Measurements from ENCODE around the gene NPC2. TPM values are rescaled to one million over a fixed set of nuclear protein-coding genes. Genes with fewer than 3 reads are reported as not detected.

Gene NPC2
- polyA plus RNA-seq, 1 experiment = 267 TPM

DNA sequence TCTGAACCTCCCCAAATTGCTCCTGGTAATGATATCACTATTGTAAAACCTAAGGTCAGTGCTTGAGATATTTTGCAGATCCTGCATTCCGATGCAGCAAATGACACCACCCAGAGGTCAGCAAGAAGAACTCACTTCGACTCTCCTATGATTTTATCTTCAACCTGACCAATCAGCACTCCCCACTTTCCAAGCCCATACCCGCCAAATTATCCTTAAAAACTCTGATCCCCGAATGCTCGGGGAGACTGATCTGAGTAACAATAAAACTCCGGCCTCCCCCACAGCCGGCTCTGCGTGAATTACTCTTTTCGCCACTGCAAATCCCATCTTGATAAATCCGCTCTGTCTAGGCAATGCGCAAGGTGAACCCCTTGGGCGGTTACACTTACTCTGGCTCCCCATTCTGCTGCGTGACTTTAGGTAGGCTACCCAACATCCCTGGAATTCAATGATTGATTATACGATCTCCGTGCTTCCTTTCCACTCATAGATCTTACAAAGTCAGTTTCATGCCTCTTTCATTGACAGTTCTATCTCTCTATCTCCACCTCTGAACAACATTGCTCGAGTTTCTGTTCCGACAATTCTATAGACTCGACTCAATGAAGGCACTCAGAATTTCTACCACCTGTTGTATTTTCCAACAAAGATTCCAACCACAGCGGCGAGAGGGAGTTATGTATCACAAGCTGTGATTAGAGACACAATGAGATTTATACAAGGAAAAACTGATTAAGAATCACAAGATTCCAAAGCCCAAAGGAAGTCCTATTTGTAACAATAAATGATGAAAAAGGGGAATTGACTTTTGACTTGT lies 939 bp downstream of the NPC2 start:
- POLR2A ChIA-PET = no interaction called here
- no peaks in the 10 kb centered on the region for H3K27me3 ChIP-seq (ENCODE audit: control insufficient read depth, insufficient read depth, low read length)
- no peak for DNase-seq (ENCODE audit: low read depth)
- CTCF ChIA-PET = interaction anchor here (0.6 to 1.7 kb wide), 5 partner anchors 10 to 120 kb away, joined by 3 to 7 read pairs (median 6); partner anchors contain the start of gene LTBP2
- TF ChIP-seq, protein P1, sequence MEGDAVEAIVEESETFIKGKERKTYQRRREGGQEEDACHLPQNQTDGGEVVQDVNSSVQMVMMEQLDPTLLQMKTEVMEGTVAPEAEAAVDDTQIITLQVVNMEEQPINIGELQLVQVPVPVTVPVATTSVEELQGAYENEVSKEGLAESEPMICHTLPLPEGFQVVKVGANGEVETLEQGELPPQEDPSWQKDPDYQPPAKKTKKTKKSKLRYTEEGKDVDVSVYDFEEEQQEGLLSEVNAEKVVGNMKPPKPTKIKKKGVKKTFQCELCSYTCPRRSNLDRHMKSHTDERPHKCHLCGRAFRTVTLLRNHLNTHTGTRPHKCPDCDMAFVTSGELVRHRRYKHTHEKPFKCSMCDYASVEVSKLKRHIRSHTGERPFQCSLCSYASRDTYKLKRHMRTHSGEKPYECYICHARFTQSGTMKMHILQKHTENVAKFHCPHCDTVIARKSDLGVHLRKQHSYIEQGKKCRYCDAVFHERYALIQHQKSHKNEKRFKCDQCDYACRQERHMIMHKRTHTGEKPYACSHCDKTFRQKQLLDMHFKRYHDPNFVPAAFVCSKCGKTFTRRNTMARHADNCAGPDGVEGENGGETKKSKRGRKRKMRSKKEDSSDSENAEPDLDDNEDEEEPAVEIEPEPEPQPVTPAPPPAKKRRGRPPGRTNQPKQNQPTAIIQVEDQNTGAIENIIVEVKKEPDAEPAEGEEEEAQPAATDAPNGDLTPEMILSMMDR (IDR thresholded peaks at IDR 0.05; ENCODE audit: insufficient read depth, low read depth, low read length) = peak; percentile 39
- H3K36me3 ChIP-seq (ENCODE audit: control insufficient read depth, insufficient read depth, low read length) = no peaks in the 10 kb centered on the region
- peak overlapping the region; percentile 90 for H3K4me3 ChIP-seq (ENCODE audit: low read depth, low read length)

DNA sequence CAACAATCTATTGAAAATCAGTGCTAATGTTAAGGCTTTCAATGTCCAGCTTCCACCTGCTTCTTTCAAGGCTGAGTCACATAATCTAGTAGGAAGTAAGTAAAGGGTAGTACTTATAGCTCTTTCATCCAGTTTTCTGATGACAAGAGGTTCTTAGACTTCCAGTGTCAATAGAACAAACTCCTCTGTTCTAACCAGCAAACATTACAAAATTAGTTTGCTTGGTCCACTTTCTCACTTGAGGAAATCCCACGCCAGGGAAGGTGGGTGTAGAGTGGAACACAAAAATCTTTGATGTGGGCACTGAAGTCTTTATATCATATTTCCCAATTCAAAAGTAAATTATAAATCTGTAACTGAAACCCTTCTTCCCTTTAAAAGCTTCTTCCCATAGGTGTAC lies 2.6 kb downstream of the NPC2 start:
- H3K36me3 ChIP-seq (ENCODE audit: control insufficient read depth, insufficient read depth, low read length) = no peaks in the 10 kb centered on the region
- no peak overlapping the region for H3K4me3 ChIP-seq (ENCODE audit: low read depth, low read length)
- DNase-seq (ENCODE audit: low read depth) = no peak
- CTCF ChIA-PET = interaction anchor here (0.7 to 3.1 kb wide), 8 partner anchors 9 to 188 kb away, joined by 3 to 13 read pairs (median 4); partner anchors contain the start of gene ABCD4
- POLR2A ChIA-PET = no interaction called here
- H3K27me3 ChIP-seq (ENCODE audit: control insufficient read depth, insufficient read depth, low read length) = no peaks in the 10 kb centered on the region
- TF ChIP-seq, protein P1 (IDR thresholded peaks at IDR 0.05; ENCODE audit: insufficient read depth, low read depth, low read length) = no peak

DNA sequence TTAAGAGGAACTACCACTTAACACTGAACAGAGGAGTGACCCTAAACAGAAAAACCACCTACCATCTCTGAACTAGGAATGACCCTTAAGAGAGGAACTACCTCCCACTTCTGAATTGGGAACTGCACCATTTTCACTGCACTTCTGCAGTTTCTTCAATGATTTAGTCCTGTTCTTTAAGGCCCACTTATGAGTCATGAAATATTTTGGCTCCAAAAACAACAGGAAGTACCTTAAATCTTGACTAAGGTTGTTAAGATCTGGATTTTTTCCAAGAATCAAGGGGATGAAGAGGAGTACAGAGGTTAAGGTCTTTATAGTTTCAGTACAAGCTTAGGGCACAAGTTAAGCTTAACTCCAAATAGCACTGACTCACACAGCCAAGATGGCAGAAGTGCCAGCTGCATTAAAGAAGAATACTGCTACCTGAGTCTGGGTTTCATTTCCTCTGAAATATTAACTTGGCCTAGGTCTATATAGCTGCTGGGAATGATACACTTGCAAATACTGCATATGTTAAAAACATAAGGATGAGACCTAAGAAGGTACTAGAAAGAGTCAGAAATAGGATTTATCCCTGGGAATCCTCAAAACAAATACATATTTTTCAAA lies 4.2 kb downstream of the NPC2 start:
- TF ChIP-seq, protein P1 (IDR thresholded peaks at IDR 0.05; ENCODE audit: insufficient read depth, low read depth, low read length) = no peak
- POLR2A ChIA-PET = no interaction called here
- H3K4me3 ChIP-seq (ENCODE audit: low read depth, low read length) = no peak overlapping the region
- H3K36me3 ChIP-seq (ENCODE audit: control insufficient read depth, insufficient read depth, low read length) = peaks cover 2% of the 10 kb centered on the region; the same call in 1 of the 2 replicates
- CTCF ChIA-PET = interaction anchor here (1.3 to 3.1 kb wide), 3 partner anchors 10 to 14 kb away, joined by 4 to 13 read pairs (median 6); no protein-coding TSS in a partner anchor
- no peaks in the 10 kb centered on the region for H3K27me3 ChIP-seq (ENCODE audit: control insufficient read depth, insufficient read depth, low read length)
- no peak for DNase-seq (ENCODE audit: low read depth)

DNA sequence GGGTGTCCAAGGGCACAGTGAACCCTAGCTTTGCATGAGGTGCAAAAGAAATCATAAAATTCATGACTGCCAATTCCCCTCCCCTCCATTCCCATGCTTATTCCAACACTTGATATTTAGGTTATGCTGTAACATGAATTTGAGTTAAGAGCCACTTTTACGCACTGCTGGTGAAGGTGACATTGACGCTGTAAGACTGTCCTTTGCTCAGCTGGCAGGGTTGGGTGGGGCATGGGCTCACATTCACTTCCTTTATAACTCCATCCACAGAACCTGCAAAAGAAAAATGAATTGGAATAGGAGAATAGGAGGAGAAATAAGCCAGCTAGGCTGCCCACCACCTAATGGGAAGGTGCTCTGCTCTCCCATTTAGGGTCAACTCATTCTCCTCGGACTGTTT lies 6.9 kb downstream of the NPC2 start:
- Histone ChIP-seq H3K27me3 (ENCODE audit: control insufficient read depth, insufficient read depth, low read length) (no peaks in the 10 kb centered on the region), H3K4me3 (ENCODE audit: low read depth, low read length) (no peak overlapping the region), H3K36me3 (ENCODE audit: control insufficient read depth, insufficient read depth, low read length) (peaks cover 2% of the 10 kb centered on the region; the same call in 1 of the 2 replicates)
- no peak for DNase-seq (ENCODE audit: low read depth)
- TF ChIP-seq, protein P1 (IDR thresholded peaks at IDR 0.05; ENCODE audit: insufficient read depth, low read depth, low read length) = no peak
- POLR2A ChIA-PET = no interaction called here
- CTCF ChIA-PET = interaction anchor here (0.9 to 1.6 kb wide), 2 partner anchors 26 to 71 kb away, joined by 3 to 4 read pairs; no protein-coding TSS in a partner anchor

DNA sequence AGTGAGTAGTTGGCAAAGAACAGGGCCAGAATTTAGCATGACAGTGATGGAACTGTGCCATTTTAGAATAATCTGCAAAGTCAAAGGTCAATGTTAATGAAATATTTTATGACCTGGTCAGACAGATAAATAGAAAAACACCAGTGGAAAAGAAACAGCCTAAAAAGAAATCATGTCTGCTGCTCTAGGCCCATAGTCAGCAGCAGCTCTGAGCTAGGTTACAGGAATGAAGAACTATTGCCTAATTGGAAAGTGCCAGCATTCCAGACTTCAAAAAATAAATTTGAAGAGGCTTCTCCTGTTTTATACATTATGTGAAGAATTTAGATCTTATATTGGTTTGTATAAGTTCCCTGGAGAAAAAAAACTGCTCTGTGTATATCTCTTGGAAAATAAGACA lies 9.8 kb downstream of the NPC2 start:
- ChIA-PET CTCF (interaction anchor here (1.0 to 2.4 kb wide), 2 partner anchors 24 to 120 kb away, joined by 4 to 8 read pairs; no protein-coding TSS in a partner anchor), POLR2A (no interaction called here)
- Histone ChIP-seq H3K4me3 (ENCODE audit: low read depth, low read length) (no peak overlapping the region), H3K36me3 (ENCODE audit: control insufficient read depth, insufficient read depth, low read length) (peaks cover 2% of the 10 kb centered on the region; the same call in 1 of the 2 replicates), H3K27me3 (ENCODE audit: control insufficient read depth, insufficient read depth, low read length) (no peaks in the 10 kb centered on the region)
- TF ChIP-seq, protein P1 (IDR thresholded peaks at IDR 0.05; ENCODE audit: insufficient read depth, low read depth, low read length) = no peak
- DNase-seq (ENCODE audit: low read depth) = no peak
